CD8-positive, alpha-beta memory T cell (primary cell): ENCODE data around the gene SEMA4A. TPM values are rescaled to one million over a fixed set of nuclear protein-coding genes. Genes with fewer than 3 reads are reported as not detected.

Experiments used
- CTCF ChIA-PET: fragments of 350-600 bp; sonication (Branson Sonifier 250); formaldehyde crosslinking; loops from one replicate; lab custom pipeline; 2021; ENCODE audit warnings: antibody characterized with exemption; lab: Charles Lee
- POLR2A ChIA-PET: fragments of 350-600 bp; sonication (Branson Sonifier 250); formaldehyde crosslinking; loops from one replicate; lab custom pipeline; 2021; ENCODE audit warnings: antibody characterized with exemption; lab: Charles Lee
- DNase-seq, 5 donors: peaks; one replicate each; pipeline versions ENCODE4 v3.0.0 to v3.0.0-alpha.2; 2020 to 2022; ENCODE audit warnings: mixed read lengths in 1 of 5
- H3K27ac ChIP-seq: one replicate; pipeline ENCODE4 v1.7.0; 2013; ENCODE audit warnings: low read depth, mild to moderate bottlenecking, low read length, moderate library complexity
- H3K27me3 ChIP-seq: 2 replicates; pipeline ENCODE4 v1.7.0; 2013; ENCODE audit warnings: low read length, mild to moderate bottlenecking; ENCODE audit not compliant: insufficient read depth, poor library complexity, severe bottlenecking
- H3K36me3 ChIP-seq: 2 replicates; pipeline ENCODE4 v1.7.0; 2013; ENCODE audit warnings: mild to moderate bottlenecking, low read length, moderate library complexity; ENCODE audit not compliant: insufficient read depth
- H3K4me1 ChIP-seq: 2 replicates; pipeline ENCODE4 v1.7.0; 2013; ENCODE audit warnings: mild to moderate bottlenecking, low read length, moderate library complexity; ENCODE audit not compliant: insufficient read depth
- H3K4me3 ChIP-seq: 2 replicates; pipeline ENCODE4 v1.7.0; 2013; ENCODE audit warnings: mild to moderate bottlenecking, low read length
- H3K9me3 ChIP-seq: 2 replicates; pipeline ENCODE4 v1.7.0; 2013; ENCODE audit warnings: mild to moderate bottlenecking, low read length
- H3K27ac Mint-ChIP-seq, 8 donors: one replicate each; pipeline ENCODE4 v1.8.0; 2020 to 2021; ENCODE audit warnings: mixed read lengths in 8 of 8, mild to moderate bottlenecking in 6 of 8, inconsistent platforms in 3 of 8, moderate library complexity in 3 of 8
- H3K27me3 Mint-ChIP-seq, 2 donors: one replicate each; pipeline ENCODE4 v1.8.0; 2020 to 2021; ENCODE audit warnings: mixed read lengths in 2 of 2, mild to moderate bottlenecking in 1 of 2, moderate library complexity in 1 of 2
- H3K36me3 Mint-ChIP-seq, 3 donors: one replicate each; pipeline ENCODE4 v1.8.0; 2020 to 2021; ENCODE audit warnings: mixed read lengths in 3 of 3, inconsistent platforms in 1 of 3, mild to moderate bottlenecking in 1 of 3
- H3K4me1 Mint-ChIP-seq, 3 donors: one replicate each; pipeline ENCODE4 v1.8.0; 2020 to 2021; ENCODE audit warnings: mixed read lengths in 3 of 3, inconsistent platforms in 1 of 3, mild to moderate bottlenecking in 1 of 3
- H3K4me3 Mint-ChIP-seq, 7 donors: one replicate each; pipeline ENCODE4 v1.8.0; 2020 to 2021; ENCODE audit warnings: mixed read lengths in 7 of 7, mild to moderate bottlenecking in 6 of 7, moderate library complexity in 4 of 7, inconsistent platforms in 2 of 7
- H3K9me3 Mint-ChIP-seq, 5 donors: one replicate each; pipeline ENCODE4 v1.8.0; 2020 to 2022; ENCODE audit warnings: mixed read lengths in 5 of 5, mild to moderate bottlenecking in 3 of 5, moderate library complexity in 2 of 5, inconsistent platforms in 1 of 5
- polyA plus RNA-seq: library from polyadenylated mRNA; unstranded; fragments of 300-500 nt; fragmentation: Illumina TruSeq; gene quantifications from one replicate; pipeline ENCODE4 v1.2.3, GENCODE V29; 2021
- total RNA-seq, 2 experiments: library from RNA; stranded (reverse); gene quantifications; one replicate each; pipeline ENCODE4 v1.2.3, GENCODE V29; 2021

The SEMA4A gene
- total and polyA plus RNA-seq, 3 experiments from 2014 or later, result 10.7 to 23.0 (median 21.6) TPM

DNA sequence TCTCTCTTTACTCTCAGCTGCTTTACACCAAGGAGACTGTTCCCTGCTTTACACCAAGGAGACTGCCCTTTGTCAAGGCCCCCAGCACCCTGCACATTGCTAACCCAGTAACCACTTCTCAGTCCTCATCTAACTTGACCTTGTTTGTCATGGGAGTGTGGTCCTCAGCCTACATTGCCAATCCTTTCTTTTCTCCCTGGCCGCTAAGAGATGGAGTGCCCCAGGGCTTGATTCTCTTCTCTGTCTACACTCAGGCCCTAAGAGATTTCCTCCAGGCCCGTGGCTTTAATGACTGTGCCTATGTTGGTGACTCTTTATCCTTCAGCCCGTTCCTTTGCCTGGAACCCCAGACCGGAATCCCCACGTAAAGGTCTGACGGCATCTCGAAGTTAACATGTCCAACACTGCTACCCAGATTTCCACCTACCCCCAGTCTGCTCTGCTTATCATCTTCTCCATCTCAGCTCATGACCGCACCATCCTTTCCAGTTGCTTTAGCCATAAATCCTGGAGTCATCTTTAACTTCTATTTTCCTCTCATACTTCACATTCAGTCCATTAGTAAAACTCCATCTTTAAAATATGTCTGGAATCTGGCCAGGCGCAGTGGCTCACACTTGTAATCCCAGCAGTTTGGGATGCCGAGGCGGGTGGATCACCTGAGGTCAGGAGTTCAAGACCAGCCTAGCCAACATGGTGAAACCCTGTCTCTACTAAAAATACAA lies 9.5 kb upstream of the SEMA4A start:
- ChIA-PET POLR2A (no interaction called here), CTCF (interaction anchor here (4.7 kb wide), 1 partner anchor 81 kb away, joined by 26 read pairs; no protein-coding TSS in a partner anchor)
- Histone ChIP-seq H3K27me3 (no peaks in the 10 kb centered on the region), H3K36me3 (no peaks in the 10 kb centered on the region), H3K4me3 (no peak overlapping the region), H3K9me3 (no peaks in the 10 kb centered on the region), H3K4me1 (peaks cover 8% of the 10 kb centered on the region), H3K27ac (no peak overlapping the region)
- Mint-ChIP-seq H3K27ac (peak overlapping the region in 4 of 8 donors; percentile 14 to 83 (median 63)), H3K4me1 (peaks cover 14 to 20% (median 18%) of the 10 kb centered on the region in 3 donors), H3K9me3 (peaks cover 0 to 2% (median 0%) of the 10 kb centered on the region in 5 donors), H3K36me3 (peaks cover 0 to 3% (median 0%) of the 10 kb centered on the region in 3 donors), H3K27me3 (peaks cover 0 to 2% of the 10 kb centered on the region in 2 donors), H3K4me3 (peak overlapping the region in 2 of 7 donors; percentile 41 to 83)
- DNase-seq, result no peak

DNA sequence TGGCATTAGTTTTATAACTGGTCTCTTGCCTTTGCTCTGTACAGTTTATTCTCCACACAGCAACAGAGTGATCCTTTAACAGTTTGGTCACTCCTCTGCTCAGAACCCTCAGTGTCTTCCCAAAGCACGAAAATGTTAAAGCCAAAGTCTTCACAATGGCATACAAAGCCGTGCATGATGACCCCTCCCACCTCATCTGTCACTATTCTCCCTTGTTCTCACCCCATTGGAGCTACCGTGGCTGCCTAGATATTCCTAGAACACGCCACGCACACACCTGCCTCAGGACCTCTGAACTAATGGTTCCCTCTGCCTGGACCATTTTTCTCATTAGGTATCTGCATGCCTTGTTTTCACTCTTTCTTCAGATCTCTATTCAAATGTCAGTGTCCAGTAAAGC lies 8.6 kb upstream of the SEMA4A start:
- no peak for DNase-seq
- peaks cover 8% of the 10 kb centered on the region for H3K4me1 ChIP-seq
- Mint-ChIP-seq H3K9me3 (peaks cover 0 to 2% (median 0%) of the 10 kb centered on the region in 5 donors), H3K4me3 (no peak overlapping the region), H3K27ac (peak overlapping the region in 2 of 8 donors; percentile 69 to 92), H3K27me3 (peaks cover 0 to 2% of the 10 kb centered on the region in 2 donors), H3K36me3 (no peaks in the 10 kb centered on the region), H3K4me1 (peaks cover 14 to 20% (median 18%) of the 10 kb centered on the region in 3 donors)
- H3K27me3 ChIP-seq, result no peaks in the 10 kb centered on the region
- H3K9me3 ChIP-seq, result no peaks in the 10 kb centered on the region
- H3K36me3 ChIP-seq, result no peaks in the 10 kb centered on the region
- POLR2A ChIA-PET, result no interaction called here
- H3K27ac ChIP-seq, result no peak overlapping the region
- CTCF ChIA-PET, result interaction anchor here (1.0 to 4.7 kb wide), 2 partner anchors 80 to 174 kb away, joined by 4 to 26 read pairs; no protein-coding TSS in a partner anchor
- no peak overlapping the region for H3K4me3 ChIP-seq

DNA sequence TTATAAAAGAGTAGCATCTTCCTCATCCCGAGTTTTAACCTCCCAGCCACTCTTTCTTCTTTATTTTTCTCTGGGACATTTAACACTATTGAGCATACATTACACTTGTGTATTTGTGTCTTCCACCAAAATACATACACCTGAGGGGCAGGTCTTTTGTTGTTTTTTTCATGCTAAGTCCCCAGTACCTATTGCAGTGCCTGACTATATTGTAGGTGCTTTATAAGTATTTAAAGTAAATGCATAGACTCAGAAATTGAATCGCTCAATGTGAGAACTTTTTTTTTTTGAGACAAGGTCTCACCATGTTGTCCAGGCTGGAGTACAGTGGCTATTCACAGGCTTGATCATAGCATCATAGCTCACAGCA lies 7.8 kb upstream of the SEMA4A start:
- Mint-ChIP-seq H3K36me3 (no peaks in the 10 kb centered on the region), H3K27me3 (peaks cover 0 to 9% of the 10 kb centered on the region in 2 donors), H3K27ac (peak overlapping the region in 2 of 8 donors; percentile 24 to 80), H3K4me3 (peak overlapping the region in 1 of 7 donors; percentile 0), H3K4me1 (peaks cover 14 to 20% (median 18%) of the 10 kb centered on the region in 3 donors), H3K9me3 (peaks cover 0 to 2% (median 0%) of the 10 kb centered on the region in 5 donors)
- ChIA-PET POLR2A (no interaction called here), CTCF (interaction anchor here (0.6 to 3.3 kb wide), 9 partner anchors 8 to 173 kb away, joined by 3 to 50 read pairs (median 4); partner anchors contain the start of genes PMF1 and SLC25A44)
- Histone ChIP-seq H3K27me3 (no peaks in the 10 kb centered on the region), H3K27ac (no peak overlapping the region), H3K9me3 (no peaks in the 10 kb centered on the region), H3K36me3 (no peaks in the 10 kb centered on the region), H3K4me3 (no peak overlapping the region), H3K4me1 (peaks cover 8% of the 10 kb centered on the region)
- DNase-seq, result no peak

GRCh38 chr1:156146020-156146768 lies 7.2 kb upstream of the SEMA4A start:
- Histone ChIP-seq H3K4me1 (peaks cover 8% of the 10 kb centered on the region), H3K36me3 (no peaks in the 10 kb centered on the region), H3K27me3 (no peaks in the 10 kb centered on the region), H3K9me3 (no peaks in the 10 kb centered on the region), H3K27ac (no peak overlapping the region), H3K4me3 (peak overlapping the region; percentile 44)
- Mint-ChIP-seq H3K9me3 (no peaks in the 10 kb centered on the region), H3K27me3 (peaks cover 0 to 9% of the 10 kb centered on the region in 2 donors), H3K36me3 (no peaks in the 10 kb centered on the region), H3K4me1 (peaks cover 14 to 20% (median 18%) of the 10 kb centered on the region in 3 donors), H3K27ac (peak overlapping the region in 6 of 8 donors; percentile 24 to 91 (median 80)), H3K4me3 (peak overlapping the region in 6 of 7 donors; percentile 0 to 77 (median 66))
- POLR2A ChIA-PET, result interaction anchor here (0.8 kb wide), 1 partner anchor 99 kb away, joined by 3 read pairs; no protein-coding TSS in a partner anchor
- CTCF ChIA-PET, result interaction anchor here (0.6 to 3.3 kb wide), 13 partner anchors 8 to 173 kb away, joined by 3 to 50 read pairs (median 4); partner anchors contain the start of genes PMF1 and SLC25A44
- DNase-seq, result peak in 3 of 5 donors; percentile 56 to 70 (median 65)

DNA sequence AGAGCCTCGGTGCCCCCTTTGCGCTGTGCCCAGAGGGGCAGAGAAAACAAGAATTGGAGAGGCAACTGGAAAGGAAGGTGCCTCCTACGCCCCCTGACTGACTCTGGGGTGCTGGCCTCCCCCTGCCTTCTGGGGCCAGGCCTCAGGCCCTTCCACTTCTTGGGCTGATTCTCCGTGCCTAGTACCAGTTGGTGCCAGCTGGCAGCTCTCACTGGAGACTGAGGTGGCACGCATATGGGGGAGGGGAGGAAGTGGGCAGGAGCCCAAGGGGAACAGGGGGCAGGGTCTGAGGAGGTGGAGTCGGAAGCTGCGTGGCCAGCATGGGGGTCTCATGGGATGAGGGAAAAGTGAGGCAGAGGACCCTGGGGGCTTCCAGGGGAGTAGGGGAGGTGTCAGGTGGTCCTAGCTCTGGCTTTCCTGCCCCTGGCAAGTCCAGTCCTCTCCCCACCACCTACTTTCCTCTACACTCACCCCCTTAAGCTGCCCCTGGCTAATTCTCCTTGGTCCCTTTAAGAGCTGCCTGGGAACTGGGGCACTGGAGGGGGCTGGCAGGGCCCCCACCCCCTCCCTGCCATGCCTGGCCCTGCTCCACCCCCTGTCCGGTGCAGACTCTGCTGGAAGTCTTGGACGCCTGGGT lies 6.5 kb upstream of the SEMA4A start:
- POLR2A ChIA-PET, result interaction anchor here (0.8 kb wide), 1 partner anchor 99 kb away, joined by 3 read pairs; no protein-coding TSS in a partner anchor
- Mint-ChIP-seq H3K9me3 (no peaks in the 10 kb centered on the region), H3K27me3 (peaks cover 0 to 9% of the 10 kb centered on the region in 2 donors), H3K27ac (no peak overlapping the region), H3K36me3 (no peaks in the 10 kb centered on the region), H3K4me1 (peaks cover 14 to 20% (median 18%) of the 10 kb centered on the region in 3 donors), H3K4me3 (no peak overlapping the region)
- Histone ChIP-seq H3K4me3 (no peak overlapping the region), H3K4me1 (peaks cover 8% of the 10 kb centered on the region), H3K27ac (no peak overlapping the region), H3K36me3 (no peaks in the 10 kb centered on the region), H3K9me3 (no peaks in the 10 kb centered on the region), H3K27me3 (no peaks in the 10 kb centered on the region)
- no peak for DNase-seq
- CTCF ChIA-PET, result interaction anchor here (0.8 to 3.3 kb wide), 7 partner anchors 9 to 82 kb away, joined by 3 to 50 read pairs (median 4); partner anchors contain the start of gene PMF1

DNA sequence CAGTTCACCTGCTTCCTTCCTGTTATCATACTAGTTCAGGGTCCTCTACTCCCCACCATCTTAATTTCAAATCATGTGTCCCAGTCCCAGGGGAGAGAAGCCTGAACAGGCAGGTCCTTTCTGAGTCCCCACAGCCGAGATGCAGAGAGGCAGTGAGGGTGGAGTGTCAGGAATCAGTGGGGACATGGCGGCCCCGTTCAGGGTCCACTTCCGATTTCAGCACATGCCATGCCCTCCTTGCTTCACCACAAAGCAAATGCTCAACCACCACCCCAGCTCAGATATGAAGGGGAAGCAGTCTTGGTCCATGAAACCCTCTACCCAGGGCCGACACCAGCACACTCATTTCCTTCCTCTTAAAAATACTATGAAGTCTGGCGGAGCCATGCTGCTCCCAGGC lies 5.2 kb upstream of the SEMA4A start:
- peak overlapping the region in 6 of 8 donors; percentile 6 to 85 (median 58) for H3K27ac Mint-ChIP-seq
- Histone ChIP-seq H3K4me3 (no peak overlapping the region), H3K27ac (no peak overlapping the region), H3K9me3 (no peaks in the 10 kb centered on the region), H3K36me3 (no peaks in the 10 kb centered on the region), H3K27me3 (no peaks in the 10 kb centered on the region), H3K4me1 (peaks cover 8% of the 10 kb centered on the region)
- H3K4me3 Mint-ChIP-seq, result peak overlapping the region in 5 of 7 donors; percentile 10 to 41 (median 23)
- CTCF ChIA-PET, result interaction anchor here (3.0 to 3.3 kb wide), 2 partner anchors 65 to 77 kb away, joined by 11 to 50 read pairs; partner anchors contain the start of gene PMF1
- peaks cover 18 to 22% (median 20%) of the 10 kb centered on the region in 3 donors for H3K4me1 Mint-ChIP-seq
- H3K9me3 Mint-ChIP-seq, result no peaks in the 10 kb centered on the region
- DNase-seq, result no peak
- H3K27me3 Mint-ChIP-seq, result peaks cover 0 to 9% of the 10 kb centered on the region in 2 donors
- no peaks in the 10 kb centered on the region for H3K36me3 Mint-ChIP-seq
- POLR2A ChIA-PET, result no interaction called here
